Left ventricle myocardium superior (tissue), 1 donor: Measurements from ENCODE around the gene HBG1. TPM values are rescaled to one million over a fixed set of nuclear protein-coding genes. Genes with fewer than 3 reads are reported as not detected.
"Not testable (repeated sequence)": the region's sequence is repeated elsewhere in the genome, so short reads cannot be mapped to it uniquely, and the experiment has no call there.

Experiments
- ATAC-seq: fragments of 200-7000 bp; cut with Tn5 transposase; one replicate; pipeline ENCODE4 v1.9.1; 2020; ENCODE audit warnings: mild to moderate bottlenecking, moderate library complexity
- DNase-seq: peaks from one replicate; pipeline ENCODE4 v3.0.0-alpha.2; 2020
- intact Hi-C: fragments of 100-400 bp; cut with micrococcal nuclease; formaldehyde crosslinking; loops from one replicate; pipeline ENCODE4 v1.11.0; 2022
- long read RNA-seq: library from polyadenylated mRNA; unstranded; transcript quantifications from one replicate; pipeline ENCODE4 v2.0.0, GENCODE V29; 2021
- total RNA-seq: library from RNA; stranded (reverse); fragmentation: NEBNext Ultra II Directional; extraction: Animal tissue kit (Norgen Biotek cat#: 25700); gene quantifications from one replicate; pipeline ENCODE4 v1.2.1, GENCODE V29; 2021
- donor health status: DM: no; HTN: yes; CAD: no; lungs with severe emphysema.

Gene HBG1
- total RNA-seq, result not detected
- long read RNA-seq, partial matches to known transcripts, result 0 of 1 reads
- long read RNA-seq, other reads (novel, unspliced or antisense), result 0 of 1 reads

DNA sequence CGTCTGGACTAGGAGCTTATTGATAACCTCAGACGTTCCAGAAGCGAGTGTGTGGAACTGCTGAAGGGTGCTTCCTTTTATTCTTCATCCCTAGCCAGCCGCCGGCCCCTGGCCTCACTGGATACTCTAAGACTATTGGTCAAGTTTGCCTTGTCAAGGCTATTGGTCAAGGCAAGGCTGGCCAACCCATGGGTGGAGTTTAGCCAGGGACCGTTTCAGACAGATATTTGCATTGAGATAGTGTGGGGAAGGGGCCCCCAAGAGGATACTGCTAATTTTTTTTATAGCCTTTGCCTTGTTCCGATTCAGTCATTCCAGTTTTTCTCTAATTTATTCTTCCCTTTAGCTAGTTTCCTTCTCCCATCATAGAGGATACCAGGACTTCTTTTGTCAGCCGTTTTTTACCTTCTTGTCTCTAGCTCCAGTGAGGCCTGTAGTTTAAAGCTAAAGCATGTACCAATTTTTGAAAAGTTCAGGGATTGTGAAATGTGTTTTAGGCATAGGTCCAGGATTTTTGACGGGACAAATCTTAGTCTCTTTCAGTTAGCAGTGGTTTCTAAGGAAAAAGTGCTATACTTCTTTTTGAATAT is at the start of gene HBG1:
Gene HBG1 (minus strand): TSS at position 51 of the 590 bp plus-strand sequence. CDS start 53 bp downstream, outside the sequence.
- intact Hi-C loops, DNase-seq, ATAC-seq: not testable (repeated sequence)

DNA sequence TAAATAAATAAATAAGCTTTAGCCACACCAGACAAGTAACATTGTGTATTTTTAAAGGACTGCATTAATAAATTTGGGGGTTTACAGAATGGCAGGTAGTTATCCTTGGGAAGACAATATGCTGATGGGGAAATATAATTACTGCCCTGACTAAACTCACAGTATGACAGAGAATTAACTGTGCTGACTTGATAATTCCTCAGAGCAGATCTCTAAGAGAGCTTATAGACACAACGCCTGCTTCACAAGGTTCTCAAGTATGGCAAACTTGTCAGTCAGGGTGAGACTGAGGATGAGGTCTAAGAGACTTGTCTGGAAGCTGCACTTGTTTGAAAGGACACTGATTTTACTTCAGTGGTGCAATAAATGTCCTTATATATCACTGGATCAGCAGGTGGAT is 48.8 kb upstream of the HBG1 start:
- ATAC-seq (no peak), DNase-seq (no peak)
- intact Hi-C loops, result no loop called here

DNA sequence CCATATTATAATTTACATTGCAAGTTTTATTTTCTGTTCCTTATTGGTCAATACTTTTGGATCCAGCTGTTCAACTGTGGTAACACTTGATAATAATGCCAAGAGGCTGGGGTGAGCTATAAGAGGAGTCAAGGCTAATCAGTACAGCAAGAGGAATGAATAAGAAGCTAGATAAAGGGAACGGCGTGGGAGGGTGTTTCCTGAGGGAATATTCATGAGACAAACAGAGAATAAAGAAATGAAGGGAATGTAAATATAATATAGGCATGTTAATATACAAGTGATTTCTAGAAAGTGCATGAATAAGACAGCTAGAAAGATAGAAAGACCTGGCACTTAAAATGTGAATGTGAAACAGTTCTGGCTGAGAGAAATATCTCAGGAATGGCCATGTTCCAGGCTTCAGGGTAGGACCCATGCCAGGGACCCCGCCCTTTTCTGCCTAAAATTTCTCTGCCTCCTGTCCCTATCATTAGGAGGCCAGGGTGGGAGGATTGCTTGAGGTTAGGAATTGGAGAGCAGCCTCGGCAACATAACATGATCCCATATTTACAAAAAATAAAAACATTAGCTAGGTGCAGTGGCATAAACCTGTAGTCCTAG is 48.2 kb upstream of the HBG1 start:
- DNase-seq (no peak), ATAC-seq (no peak)
- intact Hi-C loops, result no loop called here

DNA sequence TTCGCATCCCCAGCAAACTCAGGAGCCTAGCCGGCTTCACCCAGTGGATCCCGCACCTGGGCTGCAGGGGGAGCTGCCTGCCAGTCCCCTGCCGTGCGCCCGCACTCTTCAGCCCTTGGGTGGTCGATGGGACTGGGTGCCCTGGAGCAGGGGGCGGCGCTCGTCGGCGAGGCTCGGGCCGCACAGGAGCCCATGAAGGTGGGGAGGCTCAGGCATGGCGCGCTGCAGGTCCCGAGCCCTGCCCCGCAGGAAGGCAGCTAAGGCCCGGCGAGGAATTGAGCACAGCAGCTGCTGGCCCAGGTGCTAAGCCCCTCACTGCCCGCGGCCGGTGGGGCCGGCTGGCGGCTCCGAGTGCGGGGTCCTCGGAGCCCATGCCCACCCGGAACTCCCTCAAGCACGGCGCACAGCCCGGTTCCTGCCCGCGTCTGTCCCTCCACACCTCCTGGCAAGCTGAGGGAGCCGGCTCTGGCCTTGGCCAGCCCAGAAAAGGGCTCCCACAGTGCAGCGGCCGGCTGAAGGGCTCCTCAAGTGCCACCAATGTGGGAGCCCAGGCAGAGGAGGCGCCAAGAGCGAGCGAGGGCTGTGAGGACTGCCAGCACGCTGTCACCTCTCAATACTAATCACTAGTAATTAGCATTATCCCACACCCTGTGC is 44.8 kb upstream of the HBG1 start:
- ATAC-seq, intact Hi-C loops, DNase-seq: not testable (repeated sequence)

DNA sequence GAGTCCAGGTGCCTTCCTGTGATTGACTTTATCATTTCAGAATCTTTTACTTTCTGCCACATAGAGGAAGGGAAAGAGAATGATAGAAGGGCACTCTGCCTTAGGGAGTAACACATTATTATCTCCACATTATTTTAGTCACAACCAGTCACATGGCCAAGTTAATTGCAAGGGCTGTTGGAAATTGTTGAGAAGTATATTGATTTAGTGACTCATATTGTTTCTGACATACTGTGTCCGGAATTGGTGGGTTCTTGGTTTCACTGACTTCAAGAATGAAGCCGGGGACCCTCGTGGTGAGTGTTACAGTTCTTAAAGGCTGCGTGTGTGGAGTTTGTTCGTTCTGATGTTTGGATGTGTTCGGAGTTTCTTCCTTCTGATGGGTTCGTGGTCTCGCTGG is 43.4 kb upstream of the HBG1 start:
- ATAC-seq (no peak), DNase-seq (no peak)
- intact Hi-C loops, result no loop called here

DNA sequence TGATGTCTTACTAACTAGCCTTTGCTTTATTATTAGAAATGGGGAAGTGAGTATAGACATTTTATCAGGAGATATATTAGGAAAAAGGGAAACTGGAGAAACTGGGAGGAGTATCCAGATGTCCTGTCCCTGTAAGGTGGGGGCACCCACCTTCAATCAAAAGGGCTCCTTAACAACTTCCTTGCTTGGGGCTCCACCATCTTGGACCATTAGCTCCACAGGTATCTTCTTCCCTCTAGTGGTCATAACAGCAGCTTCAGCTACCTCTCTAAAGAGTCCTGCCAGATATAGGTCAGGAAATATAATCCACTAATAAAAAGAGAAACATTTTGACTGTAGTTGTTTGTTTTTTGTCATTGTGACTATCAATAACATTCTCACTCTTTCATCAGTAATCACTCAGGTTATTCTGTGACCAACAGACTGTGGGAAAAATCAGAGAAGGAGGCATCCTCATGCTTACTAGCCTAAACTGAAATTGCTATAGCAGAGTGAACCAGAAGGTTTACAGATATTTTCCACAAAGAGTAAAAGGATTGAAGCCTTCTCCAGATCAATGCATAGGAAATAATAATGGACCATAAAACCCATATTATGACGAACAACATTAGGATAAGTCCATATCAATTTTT is 41.7 kb upstream of the HBG1 start:
- no peak for DNase-seq
- ATAC-seq, result no peak
- intact Hi-C loops, result no loop called here

DNA sequence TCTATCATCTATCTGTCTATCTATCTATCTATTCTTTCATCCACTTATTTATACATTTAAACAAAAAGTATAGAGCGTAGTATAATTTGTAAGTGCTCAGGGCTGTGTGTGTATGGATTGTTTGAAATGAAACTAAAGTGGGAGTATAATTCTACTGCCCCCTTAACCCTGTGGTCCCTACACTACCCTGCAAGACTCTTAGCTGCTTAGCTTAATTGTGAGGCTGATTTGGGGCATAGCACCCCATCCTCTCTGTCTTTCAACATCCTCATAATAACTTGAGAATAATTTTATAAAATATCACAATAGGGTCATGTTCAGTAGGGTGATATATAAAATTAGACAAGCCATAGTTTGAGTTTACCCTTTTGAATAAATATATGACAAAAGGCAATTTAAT is 40.4 kb upstream of the HBG1 start:
- no peak for DNase-seq
- no peak for ATAC-seq
- intact Hi-C loops, result no loop called here

DNA sequence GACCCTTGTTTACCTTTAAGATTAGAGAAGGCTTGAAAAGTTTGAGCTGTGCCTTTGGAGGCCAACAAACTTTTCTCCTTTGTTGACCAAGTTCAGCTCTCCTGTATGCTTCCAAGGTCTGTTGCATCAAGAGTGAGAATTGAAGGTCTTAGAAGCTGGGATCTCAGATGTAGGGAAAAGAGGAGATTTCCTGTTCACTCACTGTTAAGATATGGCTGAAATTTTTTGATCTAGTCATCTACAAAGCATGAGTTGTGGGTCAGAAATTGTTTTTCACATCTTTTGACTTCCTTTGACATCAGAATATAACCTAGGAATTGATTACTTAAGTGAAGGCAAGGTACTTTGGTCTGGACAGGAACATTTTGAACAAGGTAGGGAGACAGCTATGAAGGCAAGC is 40.0 kb upstream of the HBG1 start:
- intact Hi-C loops, result no loop called here
- no peak for DNase-seq
- no peak for ATAC-seq

DNA sequence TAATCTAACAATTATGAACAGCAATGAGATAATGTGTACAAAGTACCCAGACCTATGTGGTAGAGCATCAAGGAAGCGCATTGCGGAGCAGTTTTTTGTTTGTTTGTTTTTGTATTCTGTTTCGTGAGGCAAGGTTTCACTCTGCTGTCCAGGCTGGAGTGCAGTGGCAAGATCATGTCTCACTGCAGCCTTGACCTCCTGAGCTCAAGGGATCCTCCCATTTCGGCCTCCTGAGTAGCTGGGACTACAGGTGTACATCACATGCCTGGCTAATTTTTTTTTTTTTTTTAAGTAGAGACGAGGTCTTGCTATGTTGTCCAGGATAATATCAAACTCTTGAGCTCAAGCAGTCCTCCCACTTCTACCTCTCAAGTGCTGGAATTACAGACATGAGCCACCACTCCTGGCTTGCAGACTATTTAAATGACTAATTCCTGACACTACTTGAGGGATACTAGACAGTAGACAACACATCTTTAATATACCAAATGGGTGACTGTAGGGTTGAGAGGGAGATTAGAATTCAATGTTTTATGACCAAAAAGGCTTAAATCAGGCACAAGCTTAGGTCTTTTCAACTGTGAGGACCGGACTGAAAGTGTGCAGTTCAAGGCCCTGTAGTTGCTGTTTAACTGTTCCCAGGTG is 39.4 kb upstream of the HBG1 start:
- DNase-seq (no peak), ATAC-seq (no peak)
- intact Hi-C loops, result no loop called here

DNA sequence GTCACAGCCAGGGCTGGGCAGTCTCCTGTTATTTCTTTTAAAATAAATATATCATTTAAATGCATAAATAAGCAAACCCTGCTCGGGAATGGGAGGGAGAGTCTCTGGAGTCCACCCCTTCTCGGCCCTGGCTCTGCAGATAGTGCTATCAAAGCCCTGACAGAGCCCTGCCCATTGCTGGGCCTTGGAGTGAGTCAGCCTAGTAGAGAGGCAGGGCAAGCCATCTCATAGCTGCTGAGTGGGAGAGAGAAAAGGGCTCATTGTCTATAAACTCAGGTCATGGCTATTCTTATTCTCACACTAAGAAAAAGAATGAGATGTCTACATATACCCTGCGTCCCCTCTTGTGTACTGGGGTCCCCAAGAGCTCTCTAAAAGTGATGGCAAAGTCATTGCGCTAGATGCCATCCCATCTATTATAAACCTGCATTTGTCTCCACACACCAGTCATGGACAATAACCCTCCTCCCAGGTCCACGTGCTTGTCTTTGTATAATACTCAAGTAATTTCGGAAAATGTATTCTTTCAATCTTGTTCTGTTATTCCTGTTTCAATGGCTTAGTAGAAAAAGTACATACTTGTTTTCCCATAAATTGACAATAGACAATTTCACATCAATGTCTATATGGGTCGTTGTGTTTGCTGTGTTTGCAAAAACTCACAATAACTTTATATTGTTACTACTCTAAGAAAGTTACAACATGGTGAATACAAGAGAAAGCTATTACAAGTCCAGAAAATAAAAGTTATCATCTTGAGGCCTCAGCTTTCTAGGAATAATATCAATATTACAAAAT is 38.6 kb upstream of the HBG1 start:
- no peak for DNase-seq
- no peak for ATAC-seq
- intact Hi-C loops, result no loop called here

DNA sequence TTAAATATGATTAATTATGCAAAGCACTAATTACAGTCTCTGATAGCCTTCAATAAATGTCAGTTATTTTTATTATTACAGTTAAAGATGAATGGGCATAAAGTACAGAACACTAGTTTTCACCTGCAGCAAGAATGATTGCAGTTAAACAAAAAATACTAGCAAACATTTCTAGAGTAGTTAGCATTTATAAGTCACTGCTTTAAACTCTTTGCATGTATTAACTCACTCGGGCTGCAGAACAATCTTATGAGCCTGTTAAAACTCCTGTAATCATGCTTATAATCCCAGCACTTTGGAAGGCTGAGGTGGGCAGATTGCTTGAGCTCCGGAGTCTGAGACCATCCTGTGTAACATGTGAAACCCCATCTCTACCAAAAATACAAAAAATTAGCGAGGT is 37.2 kb upstream of the HBG1 start:
- intact Hi-C loops, result no loop called here
- ATAC-seq, result no peak
- no peak for DNase-seq

DNA sequence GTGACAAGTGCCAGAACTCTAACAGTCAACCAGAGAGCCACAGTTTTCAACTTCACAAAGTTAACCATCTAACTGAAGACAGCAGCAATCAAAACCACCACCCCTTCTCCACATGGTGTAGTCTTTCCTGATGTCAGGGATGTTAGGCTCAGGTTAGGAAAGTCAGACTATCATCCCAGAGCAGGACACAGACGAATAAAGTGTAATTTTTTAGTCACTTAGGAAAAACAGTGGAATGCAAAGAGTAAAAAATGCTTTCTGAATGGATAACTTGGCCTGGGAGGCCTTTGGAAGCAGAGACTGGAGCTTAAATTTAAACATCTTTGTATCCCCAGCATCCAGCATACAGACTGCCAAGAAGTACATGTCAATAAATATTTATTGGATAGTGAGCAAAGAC is 36.7 kb upstream of the HBG1 start:
- intact Hi-C loops, result no loop called here
- ATAC-seq, result no peak
- DNase-seq, result no peak

DNA sequence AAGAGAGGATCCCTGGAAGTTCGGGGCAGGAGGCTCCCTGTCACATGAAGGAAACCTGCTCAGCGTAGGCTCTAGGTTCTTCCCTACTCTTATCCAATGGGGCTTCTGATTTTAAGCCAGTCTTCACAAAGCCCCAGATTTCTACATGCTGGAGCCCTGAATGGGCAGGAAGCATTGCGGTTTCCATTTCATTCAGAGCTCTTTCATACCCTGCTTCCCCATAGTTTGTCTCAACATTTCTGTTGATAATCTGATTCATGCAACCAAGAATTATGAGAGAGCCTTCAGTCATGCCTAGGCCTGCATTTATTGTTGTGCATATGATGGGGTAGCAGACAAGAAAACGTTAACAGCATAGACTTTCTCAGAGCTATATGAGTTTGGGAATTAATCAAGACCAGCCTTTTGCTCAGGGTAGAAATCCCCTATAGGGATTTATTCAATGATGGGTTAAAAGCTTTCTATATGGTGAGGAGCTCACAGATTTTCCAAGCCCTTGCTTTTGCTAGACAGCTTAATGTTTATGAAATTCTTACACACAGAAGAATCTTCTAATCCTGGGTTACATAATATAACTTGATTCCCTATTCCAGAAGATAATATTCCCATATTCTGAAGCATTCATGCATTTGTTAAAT is 36.2 kb upstream of the HBG1 start:
- ATAC-seq (no peak), DNase-seq (no peak)
- intact Hi-C loops, result no loop called here

DNA sequence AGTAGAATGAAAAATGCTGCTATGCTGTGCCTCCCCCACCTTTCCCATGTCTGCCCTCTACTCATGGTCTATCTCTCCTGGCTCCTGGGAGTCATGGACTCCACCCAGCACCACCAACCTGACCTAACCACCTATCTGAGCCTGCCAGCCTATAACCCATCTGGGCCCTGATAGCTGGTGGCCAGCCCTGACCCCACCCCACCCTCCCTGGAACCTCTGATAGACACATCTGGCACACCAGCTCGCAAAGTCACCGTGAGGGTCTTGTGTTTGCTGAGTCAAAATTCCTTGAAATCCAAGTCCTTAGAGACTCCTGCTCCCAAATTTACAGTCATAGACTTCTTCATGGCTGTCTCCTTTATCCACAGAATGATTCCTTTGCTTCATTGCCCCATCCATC is 35.0 kb upstream of the HBG1 start:
- intact Hi-C loops, result no loop called here
- no peak for DNase-seq
- ATAC-seq, result no peak

DNA sequence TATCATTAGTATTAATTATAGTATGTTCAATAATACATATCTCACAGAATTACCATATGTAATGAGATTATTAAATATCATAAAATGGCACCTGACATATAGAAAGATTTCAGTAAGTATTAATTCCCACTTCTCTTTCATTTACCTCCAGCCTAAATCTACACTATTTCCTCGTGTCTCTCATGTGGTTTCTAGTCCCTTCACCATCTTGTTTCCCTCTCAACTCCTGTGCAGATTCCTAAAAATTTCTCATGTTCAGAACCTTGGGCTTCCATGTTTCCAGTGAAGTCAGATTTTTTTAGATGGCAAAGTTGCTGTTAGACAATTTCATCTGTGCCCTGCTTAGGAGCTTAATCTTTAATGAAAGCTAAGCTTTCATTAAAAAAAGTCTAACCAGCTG is 34.2 kb upstream of the HBG1 start:
- intact Hi-C loops, result no loop called here
- DNase-seq, result no peak
- ATAC-seq, result no peak

DNA sequence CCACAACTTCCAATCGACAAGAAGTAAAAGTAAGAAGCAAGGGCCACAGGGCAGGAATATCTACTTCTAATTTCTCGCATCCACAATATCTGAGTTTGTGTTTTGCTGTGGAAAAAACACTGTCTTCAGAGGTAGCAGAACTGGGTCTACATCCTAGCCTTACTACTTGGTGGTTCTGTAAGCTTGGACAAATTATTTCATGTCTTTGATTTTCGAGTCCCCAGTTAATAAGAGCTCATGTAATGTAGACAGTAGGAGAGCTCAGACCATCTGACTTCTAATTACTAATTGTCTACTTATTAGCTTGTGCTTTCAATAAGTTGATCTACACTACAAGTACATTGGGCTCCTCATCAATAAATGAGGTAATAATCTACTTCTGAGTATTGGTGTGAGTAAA is 33.4 kb upstream of the HBG1 start:
- DNase-seq, result no peak
- ATAC-seq, result no peak
- intact Hi-C loops, result no loop called here

DNA sequence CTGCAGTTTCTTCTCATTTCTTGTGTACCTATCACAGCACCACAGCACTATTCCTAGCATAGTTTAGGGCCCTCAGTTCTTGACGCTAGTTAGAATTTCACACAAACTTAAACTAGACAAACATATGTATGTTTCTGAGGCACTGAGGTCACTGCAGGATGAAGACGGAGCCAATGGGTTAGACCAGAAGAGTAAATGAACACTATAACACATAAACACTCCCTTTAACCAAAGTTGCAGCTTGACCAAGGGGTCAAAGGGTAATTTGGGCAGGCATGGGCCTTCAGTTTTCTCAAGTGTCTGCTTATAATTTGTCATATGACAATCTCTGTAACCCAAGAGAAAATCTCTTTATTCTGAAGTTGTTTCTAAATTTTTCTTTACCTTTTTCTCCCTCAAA is 33.0 kb upstream of the HBG1 start:
- DNase-seq (no peak), ATAC-seq (no peak)
- intact Hi-C loops, result no loop called here

DNA sequence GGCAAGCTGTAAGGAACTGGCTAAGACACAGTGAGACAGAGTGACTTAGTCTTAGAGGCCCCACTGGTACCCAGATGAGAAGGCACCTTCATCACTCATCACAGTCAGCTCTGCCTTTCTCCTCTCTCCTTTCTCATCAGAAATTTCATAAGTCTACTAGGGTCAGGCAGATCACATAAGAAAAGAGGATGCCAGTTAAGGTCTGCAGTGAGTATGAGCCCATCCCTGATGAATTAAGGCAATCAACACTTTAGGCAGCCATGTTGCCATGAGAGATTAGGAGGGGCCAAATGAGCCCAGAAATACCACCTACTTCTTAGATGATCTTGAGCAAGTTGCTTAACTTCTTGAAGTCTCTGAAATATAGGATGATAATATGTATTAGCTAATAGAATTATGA is 31.9 kb upstream of the HBG1 start:
- intact Hi-C loops, result no loop called here
- ATAC-seq (no peak), DNase-seq (no peak)
